GM12878 (cell line): Measurements from ENCODE around the gene MS4A7. TPM values are rescaled to one million over a fixed set of nuclear protein-coding genes. Genes with fewer than 3 reads are reported as not detected.

Source experiments
- BCL3 ChIP-seq: IDR thresholded peaks from 2 replicates; pipeline ENCODE4 v1.6.1; 2011; ENCODE audit warnings: borderline replicate concordance, low read depth, mild to moderate bottlenecking, moderate library complexity, low read length; ENCODE audit not compliant: insufficient read depth, poor library complexity, severe bottlenecking
- CBX3 ChIP-seq: fragments of 200-600 bp; sonication (generic); IDR thresholded peaks from 2 replicates; pipeline ENCODE4 v1.6.1; 2016; ENCODE audit warnings: low read depth, borderline replicate concordance
- CHD1 ChIP-seq: IDR thresholded peaks from 2 replicates; pipeline ENCODE4 v1.6.1; 2012; ENCODE audit warnings: low read depth, low read length, improper control_type of control experiment
- JUNB ChIP-seq: IDR thresholded peaks from 2 replicates; pipeline ENCODE4 v1.6.1; 2016; ENCODE audit warnings: antibody characterized with exemption, mild to moderate bottlenecking
- KLF5 ChIP-seq: fragments of 450-650 bp; IDR thresholded peaks from 2 replicates; pipeline ENCODE4 v1.6.1; 2014; ENCODE audit warnings: mild to moderate bottlenecking; ENCODE audit not compliant: partially characterized antibody
- MEF2A ChIP-seq: IDR thresholded peaks from 2 replicates; pipeline ENCODE4 v1.6.1; 2011; ENCODE audit warnings: low read depth, mild to moderate bottlenecking, low read length, moderate library complexity; ENCODE audit not compliant: insufficient read depth
- NFIC ChIP-seq: IDR thresholded peaks from 2 replicates; pipeline ENCODE4 v1.6.1; 2012; ENCODE audit warnings: low read depth, mild to moderate bottlenecking, inconsistent platforms, low read length, moderate library complexity
- NRF1 ChIP-seq: conservative IDR thresholded peaks from 2 replicates; pipeline ENCODE4 v1.6.1; 2011; ENCODE audit warnings: mild to moderate bottlenecking, low read depth, low read length, improper control_type of control experiment
- PKNOX1 ChIP-seq: fragments of 450-650 bp; IDR thresholded peaks from 2 replicates; pipeline ENCODE4 v1.6.1; 2016; ENCODE audit warnings: mild to moderate bottlenecking
- RFX5 ChIP-seq: IDR thresholded peaks from 2 replicates; pipeline ENCODE4 v1.6.1; 2011; ENCODE audit warnings: low read depth, low read length, improper control_type of control experiment
- SMAD1 ChIP-seq: fragments of 450-650 bp; IDR thresholded peaks from 2 replicates; pipeline ENCODE4 v1.6.1; 2018; ENCODE audit warnings: mild to moderate bottlenecking, low read depth; ENCODE audit not compliant: partially characterized antibody
- SMC3 ChIP-seq: IDR thresholded peaks from 2 replicates; pipeline ENCODE4 v1.6.1; 2011; ENCODE audit warnings: low read length, improper control_type of control experiment, borderline replicate concordance
- ZBTB33 ChIP-seq: fragments of 450-650 bp; IDR thresholded peaks from 2 replicates; pipeline ENCODE4 v1.6.1; 2017; ENCODE audit warnings: mild to moderate bottlenecking
- ZNF217 ChIP-seq: fragments of 450-650 bp; IDR thresholded peaks from 2 replicates; pipeline ENCODE4 v1.6.1; 2017; ENCODE audit warnings: antibody characterized with exemption, mild to moderate bottlenecking
- ZNF622 ChIP-seq: fragments of 450-650 bp; IDR thresholded peaks from 2 replicates; pipeline ENCODE4 v1.6.1; 2017; ENCODE audit warnings: mild to moderate bottlenecking, inconsistent platforms
- polyA plus RNA-seq, 11 experiments: library from polyadenylated mRNA; depleted of rRNA in 4 of 11; unstranded in 6 of 11; stranded (reverse) in 5 of 11; fragments of >200 nt; fragmentation: Nextera tagmentation in 4 of 11; fragmentation: Illumina TruSeq in 1 of 11; extraction: Ambion mirVana in 4 of 11; extraction: Trizol in 1 of 11; gene quantifications; 1 replicate in 1 of 11; 2 replicates in 10 of 11; pipeline versions ENCODE4 v1.2.1 to v1.2.3, GENCODE V29; 2011 to 2016; ENCODE audit warnings: inconsistent platforms in 2 of 11, missing spikeins in 2 of 11, low read depth in 1 of 11
- total RNA-seq, 4 experiments: library from RNA; depleted of rRNA in 3 of 4; stranded (reverse); fragments of >200 nt in 3 of 4; fragmentation: Illumina TruSeq in 1 of 4; extraction: Trizol in 1 of 4; gene quantifications; 2 replicates each; pipeline versions ENCODE4 v1.2.1 to v1.2.3, GENCODE V29; 2013 to 2021
- TF ChIP-seq, protein P1 (sequence below): fragments of 450-650 bp; IDR thresholded peaks from 2 replicates; pipeline ENCODE4 v1.6.1; 2017; ENCODE audit warnings: borderline replicate concordance
- TF ChIP-seq, protein P2 (sequence below), 3 experiments: IDR thresholded peaks in 2 of 3; conservative IDR thresholded peaks in 1 of 3; 2 replicates each; pipeline ENCODE4 v1.5.1; 2011; ENCODE audit warnings: low read depth in 3 of 3, low read length in 3 of 3, mild to moderate bottlenecking in 3 of 3, control low read depth in 2 of 3, moderate library complexity in 2 of 3, inconsistent platforms in 1 of 3, mixed read lengths in 1 of 3; ENCODE audit not compliant: control insufficient read depth in 2 of 3, insufficient read depth in 1 of 3; ENCODE audit errors: extremely low read depth in 1 of 3
- TF ChIP-seq, protein P3 (sequence below): fragments of 450-650 bp; IDR thresholded peaks from 2 replicates; pipeline ENCODE4 v1.6.1; 2016; ENCODE audit warnings: mild to moderate bottlenecking

The MS4A7 gene
- total and polyA plus RNA-seq, 10 of the 15 experiments (the other 5 are each of a cell fraction or from before 2014, with no cell fraction given) = 1.7 to 17.0 (median 3.7) TPM

- TF ChIP-seq BCL3 (no peak), NRF1 (no peak), NFIC (no peak), RFX5 (no peak), CBX3 (no peak), KLF5 (no peak), CHD1 (no peak), ZBTB33 (no peak), SMC3 (no peak), MEF2A (no peak), JUNB (no peak), ZNF622 (no peak), PKNOX1 (no peak), ZNF217 (no peak), SMAD1 (peak; percentile 53)
- TF ChIP-seq, protein P1, sequence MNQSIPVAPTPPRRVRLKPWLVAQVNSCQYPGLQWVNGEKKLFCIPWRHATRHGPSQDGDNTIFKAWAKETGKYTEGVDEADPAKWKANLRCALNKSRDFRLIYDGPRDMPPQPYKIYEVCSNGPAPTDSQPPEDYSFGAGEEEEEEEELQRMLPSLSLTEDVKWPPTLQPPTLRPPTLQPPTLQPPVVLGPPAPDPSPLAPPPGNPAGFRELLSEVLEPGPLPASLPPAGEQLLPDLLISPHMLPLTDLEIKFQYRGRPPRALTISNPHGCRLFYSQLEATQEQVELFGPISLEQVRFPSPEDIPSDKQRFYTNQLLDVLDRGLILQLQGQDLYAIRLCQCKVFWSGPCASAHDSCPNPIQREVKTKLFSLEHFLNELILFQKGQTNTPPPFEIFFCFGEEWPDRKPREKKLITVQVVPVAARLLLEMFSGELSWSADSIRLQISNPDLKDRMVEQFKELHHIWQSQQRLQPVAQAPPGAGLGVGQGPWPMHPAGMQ = no peak
- TF ChIP-seq, protein P2, sequence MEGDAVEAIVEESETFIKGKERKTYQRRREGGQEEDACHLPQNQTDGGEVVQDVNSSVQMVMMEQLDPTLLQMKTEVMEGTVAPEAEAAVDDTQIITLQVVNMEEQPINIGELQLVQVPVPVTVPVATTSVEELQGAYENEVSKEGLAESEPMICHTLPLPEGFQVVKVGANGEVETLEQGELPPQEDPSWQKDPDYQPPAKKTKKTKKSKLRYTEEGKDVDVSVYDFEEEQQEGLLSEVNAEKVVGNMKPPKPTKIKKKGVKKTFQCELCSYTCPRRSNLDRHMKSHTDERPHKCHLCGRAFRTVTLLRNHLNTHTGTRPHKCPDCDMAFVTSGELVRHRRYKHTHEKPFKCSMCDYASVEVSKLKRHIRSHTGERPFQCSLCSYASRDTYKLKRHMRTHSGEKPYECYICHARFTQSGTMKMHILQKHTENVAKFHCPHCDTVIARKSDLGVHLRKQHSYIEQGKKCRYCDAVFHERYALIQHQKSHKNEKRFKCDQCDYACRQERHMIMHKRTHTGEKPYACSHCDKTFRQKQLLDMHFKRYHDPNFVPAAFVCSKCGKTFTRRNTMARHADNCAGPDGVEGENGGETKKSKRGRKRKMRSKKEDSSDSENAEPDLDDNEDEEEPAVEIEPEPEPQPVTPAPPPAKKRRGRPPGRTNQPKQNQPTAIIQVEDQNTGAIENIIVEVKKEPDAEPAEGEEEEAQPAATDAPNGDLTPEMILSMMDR (IDR thresholded peaks at IDR 0.05 in 2 of 3, conservative IDR thresholded peaks at IDR 0.05 in 1 of 3; ENCODE audit: control insufficient read depth in 2 of 3, extremely low read depth in 1 of 3, insufficient read depth in 1 of 3, low read depth in 3 of 3, low read length in 3 of 3) = no peak
- TF ChIP-seq, protein P3, sequence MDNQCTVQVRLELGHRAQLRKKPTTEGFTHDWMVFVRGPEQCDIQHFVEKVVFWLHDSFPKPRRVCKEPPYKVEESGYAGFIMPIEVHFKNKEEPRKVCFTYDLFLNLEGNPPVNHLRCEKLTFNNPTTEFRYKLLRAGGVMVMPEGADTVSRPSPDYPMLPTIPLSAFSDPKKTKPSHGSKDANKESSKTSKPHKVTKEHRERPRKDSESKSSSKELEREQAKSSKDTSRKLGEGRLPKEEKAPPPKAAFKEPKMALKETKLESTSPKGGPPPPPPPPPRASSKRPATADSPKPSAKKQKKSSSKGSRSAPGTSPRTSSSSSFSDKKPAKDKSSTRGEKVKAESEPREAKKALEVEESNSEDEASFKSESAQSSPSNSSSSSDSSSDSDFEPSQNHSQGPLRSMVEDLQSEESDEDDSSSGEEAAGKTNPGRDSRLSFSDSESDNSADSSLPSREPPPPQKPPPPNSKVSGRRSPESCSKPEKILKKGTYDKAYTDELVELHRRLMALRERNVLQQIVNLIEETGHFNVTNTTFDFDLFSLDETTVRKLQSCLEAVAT = no peak
Measured at GRCh38 chr11:60377401-60378136, 763 bp upstream of the MS4A7 start (continued).
